Naive B cell (primary cell): ENCODE data around the gene VKORC1. TPM values are rescaled to one million over a fixed set of nuclear protein-coding genes. Genes with fewer than 3 reads are reported as not detected.

Source experiments
- ATAC-seq, 2 donors: fragments of 150-1000 bp; cut with Tn5 transposase; 2 replicates each; pipeline ENCODE4 v1.10.0; 2021; ENCODE audit warnings: low read depth in 2 of 2, mild to moderate bottlenecking in 2 of 2, moderate library complexity in 2 of 2
- DNase-seq: peaks from one replicate; pipeline ENCODE4 v3.0.0; 2022
- H3K27ac Mint-ChIP-seq, 6 donors: one replicate each; pipeline ENCODE4 v1.8.0; 2020 to 2022; ENCODE audit warnings: mild to moderate bottlenecking in 6 of 6, mixed read lengths in 6 of 6, moderate library complexity in 5 of 6, inconsistent platforms in 2 of 6
- H3K27me3 Mint-ChIP-seq, 3 donors: one replicate each; pipeline ENCODE4 v1.8.0; 2021 to 2022; ENCODE audit warnings: mixed read lengths in 3 of 3, mild to moderate bottlenecking in 1 of 3
- H3K36me3 Mint-ChIP-seq, 2 donors: one replicate each; pipeline ENCODE4 v1.8.0; 2020 to 2022; ENCODE audit warnings: mixed read lengths in 2 of 2, inconsistent platforms in 1 of 2, mild to moderate bottlenecking in 1 of 2
- H3K4me1 Mint-ChIP-seq, 3 donors: one replicate each; pipeline ENCODE4 v1.8.0; 2020 to 2022; ENCODE audit warnings: mixed read lengths in 3 of 3, inconsistent platforms in 1 of 3, mild to moderate bottlenecking in 1 of 3, moderate library complexity in 1 of 3
- H3K4me3 Mint-ChIP-seq, 8 donors: one replicate each; pipeline ENCODE4 v1.8.0; 2020 to 2022; ENCODE audit warnings: mild to moderate bottlenecking in 8 of 8, mixed read lengths in 8 of 8, moderate library complexity in 8 of 8, inconsistent platforms in 2 of 8
- H3K9me3 Mint-ChIP-seq, 7 donors: one replicate each; pipeline ENCODE4 v1.8.0; 2020 to 2022; ENCODE audit warnings: mixed read lengths in 7 of 7, mild to moderate bottlenecking in 5 of 7, inconsistent platforms in 2 of 7, moderate library complexity in 1 of 7
- polyA plus RNA-seq, 6 donors: library from polyadenylated mRNA; unstranded; fragments of 300-500 nt; fragmentation: Illumina TruSeq; gene quantifications; one replicate each; pipeline ENCODE4 v1.2.3, GENCODE V29; 2021; ENCODE audit warnings: low read depth in 6 of 6

The VKORC1 gene
- polyA plus RNA-seq, 6 donors from 2014 or later: 61.9 to 77.4 (median 66.6) TPM

DNA sequence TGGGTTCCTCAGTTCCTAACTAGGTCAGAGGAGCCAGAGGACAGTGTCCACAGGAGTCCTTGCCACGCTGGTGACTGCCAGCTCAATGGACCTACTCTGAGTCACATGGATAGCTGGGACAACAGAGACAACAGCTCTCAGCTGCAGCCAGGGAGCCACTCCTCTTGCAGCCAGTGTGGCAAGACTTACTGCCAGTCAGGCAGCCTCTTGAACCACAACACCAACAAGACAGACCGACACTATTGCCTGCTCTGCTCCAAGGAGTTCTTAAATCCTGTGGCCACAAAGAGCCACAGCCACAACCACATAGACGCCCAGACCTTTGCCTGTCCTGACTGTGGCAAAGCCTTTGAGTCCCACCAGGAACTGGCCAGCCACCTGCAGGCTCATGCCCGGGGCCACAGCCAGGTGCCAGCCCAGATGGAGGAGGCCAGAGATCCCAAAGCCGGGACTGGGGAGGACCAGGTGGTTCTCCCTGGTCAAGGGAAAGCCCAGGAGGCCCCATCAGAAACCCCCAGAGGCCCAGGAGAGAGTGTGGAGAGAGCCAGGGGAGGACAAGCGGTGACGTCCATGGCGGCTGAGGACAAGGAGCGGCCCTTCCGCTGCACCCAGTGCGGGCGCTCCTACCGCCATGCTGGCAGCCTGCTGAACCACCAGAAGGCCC lies 13.7 kb downstream of the VKORC1 start:
- no peaks in the 10 kb centered on the region for H3K27me3 Mint-ChIP-seq
- peak overlapping the region in 2 of 8 donors; percentile 35 to 47 for H3K4me3 Mint-ChIP-seq
- DNase-seq: no peak
- peaks cover 5 to 39% (median 28%) of the 10 kb centered on the region in 3 donors for H3K4me1 Mint-ChIP-seq
- no peaks in the 10 kb centered on the region for H3K9me3 Mint-ChIP-seq
- H3K27ac Mint-ChIP-seq: peak overlapping the region in 1 of 6 donors; percentile 63
- H3K36me3 Mint-ChIP-seq: peaks cover 0 to 10% of the 10 kb centered on the region in 2 donors
- no peak for ATAC-seq

- Mint-ChIP-seq H3K4me3 (no peak overlapping the region), H3K36me3 (peaks cover 0 to 10% of the 10 kb centered on the region in 2 donors), H3K4me1 (peaks cover 6 to 47% (median 34%) of the 10 kb centered on the region in 3 donors), H3K27me3 (no peaks in the 10 kb centered on the region), H3K9me3 (no peaks in the 10 kb centered on the region), H3K27ac (peak overlapping the region in 4 of 6 donors; percentile 32 to 63 (median 58))
- ATAC-seq (no peak), DNase-seq (no peak)
Observed at GRCh38 chr16:31080035-31080629, 14.5 kb downstream of the VKORC1 start.

GRCh38 chr16:31079342-31079944 lies 15.2 kb downstream of the VKORC1 start:
- no peaks in the 10 kb centered on the region for H3K27me3 Mint-ChIP-seq
- no peak for ATAC-seq
- H3K36me3 Mint-ChIP-seq: peaks cover 0 to 10% of the 10 kb centered on the region in 2 donors
- H3K4me1 Mint-ChIP-seq: peaks cover 13 to 54% (median 41%) of the 10 kb centered on the region in 3 donors
- H3K4me3 Mint-ChIP-seq: no peak overlapping the region
- no peaks in the 10 kb centered on the region for H3K9me3 Mint-ChIP-seq
- DNase-seq: no peak
- peak overlapping the region in 1 of 6 donors; percentile 32 for H3K27ac Mint-ChIP-seq

DNA sequence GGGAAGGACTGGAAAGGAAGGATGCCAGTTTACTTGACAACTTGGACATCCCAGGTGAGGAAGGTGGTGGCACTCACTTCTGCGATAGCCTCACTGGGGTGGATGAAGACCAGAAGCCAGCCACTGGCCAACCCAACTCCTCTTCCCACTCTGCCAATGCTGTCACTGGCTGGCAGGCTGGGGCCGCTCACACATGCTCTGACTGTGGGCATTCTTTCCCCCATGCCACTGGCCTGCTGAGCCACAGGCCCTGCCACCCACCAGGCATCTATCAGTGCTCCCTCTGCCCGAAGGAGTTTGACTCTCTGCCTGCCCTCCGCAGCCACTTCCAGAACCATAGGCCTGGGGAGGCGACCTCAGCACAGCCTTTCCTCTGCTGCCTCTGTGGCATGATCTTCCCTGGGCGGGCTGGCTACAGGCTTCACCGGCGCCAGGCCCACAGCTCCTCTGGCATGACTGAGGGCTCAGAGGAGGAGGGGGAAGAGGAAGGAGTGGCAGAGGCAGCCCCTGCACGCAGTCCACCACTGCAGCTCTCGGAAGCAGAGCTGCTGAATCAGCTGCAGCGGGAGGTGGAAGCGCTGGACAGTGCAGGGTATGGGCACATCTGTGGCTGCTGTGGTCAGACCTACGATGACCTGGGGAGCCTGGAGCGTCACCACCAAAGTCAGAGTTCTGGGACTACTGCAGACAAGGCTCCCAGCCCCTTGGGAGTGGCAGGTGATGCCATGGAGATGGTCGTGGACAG lies 15.8 kb downstream of the VKORC1 start:
- H3K36me3 Mint-ChIP-seq: peaks cover 0 to 10% of the 10 kb centered on the region in 2 donors
- H3K4me1 Mint-ChIP-seq: peaks cover 14 to 56% (median 41%) of the 10 kb centered on the region in 3 donors
- H3K9me3 Mint-ChIP-seq: no peaks in the 10 kb centered on the region
- peak overlapping the region in 1 of 6 donors; percentile 87 for H3K27ac Mint-ChIP-seq
- H3K4me3 Mint-ChIP-seq: no peak overlapping the region
- DNase-seq (no peak), ATAC-seq (no peak)
- no peaks in the 10 kb centered on the region for H3K27me3 Mint-ChIP-seq

- H3K4me3 Mint-ChIP-seq: peak overlapping the region in 1 of 8 donors; percentile 27
- H3K27ac Mint-ChIP-seq: peak overlapping the region in 2 of 6 donors; percentile 47 to 87
- peaks cover 0 to 10% of the 10 kb centered on the region in 2 donors for H3K36me3 Mint-ChIP-seq
- DNase-seq: no peak
- no peak for ATAC-seq
- H3K9me3 Mint-ChIP-seq: no peaks in the 10 kb centered on the region
- H3K27me3 Mint-ChIP-seq: no peaks in the 10 kb centered on the region
- peaks cover 15 to 59% (median 43%) of the 10 kb centered on the region in 3 donors for H3K4me1 Mint-ChIP-seq
Observed at GRCh38 chr16:31077592-31078396, 16.8 kb downstream of the VKORC1 start.

DNA sequence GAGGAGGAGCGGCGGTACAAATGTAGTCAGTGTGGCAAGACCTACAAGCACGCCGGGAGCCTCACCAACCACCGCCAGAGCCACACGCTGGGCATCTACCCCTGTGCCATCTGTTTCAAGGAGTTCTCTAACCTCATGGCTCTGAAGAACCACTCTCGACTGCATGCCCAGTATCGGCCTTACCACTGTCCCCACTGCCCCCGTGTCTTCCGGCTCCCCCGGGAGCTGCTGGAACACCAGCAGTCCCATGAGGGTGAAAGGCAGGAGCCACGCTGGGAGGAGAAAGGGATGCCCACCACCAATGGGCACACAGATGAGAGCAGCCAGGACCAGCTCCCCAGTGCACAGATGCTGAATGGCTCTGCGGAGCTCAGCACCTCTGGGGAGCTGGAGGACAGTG lies 17.6 kb downstream of the VKORC1 start:
- no peaks in the 10 kb centered on the region for H3K27me3 Mint-ChIP-seq
- H3K4me1 Mint-ChIP-seq: peaks cover 18 to 62% (median 48%) of the 10 kb centered on the region in 3 donors
- DNase-seq: no peak
- H3K27ac Mint-ChIP-seq: peak overlapping the region in 1 of 6 donors; percentile 47
- H3K4me3 Mint-ChIP-seq: peak overlapping the region in 2 of 8 donors; percentile 3 to 27
- peaks cover 0 to 10% of the 10 kb centered on the region in 2 donors for H3K36me3 Mint-ChIP-seq
- ATAC-seq: no peak
- no peaks in the 10 kb centered on the region for H3K9me3 Mint-ChIP-seq

DNA sequence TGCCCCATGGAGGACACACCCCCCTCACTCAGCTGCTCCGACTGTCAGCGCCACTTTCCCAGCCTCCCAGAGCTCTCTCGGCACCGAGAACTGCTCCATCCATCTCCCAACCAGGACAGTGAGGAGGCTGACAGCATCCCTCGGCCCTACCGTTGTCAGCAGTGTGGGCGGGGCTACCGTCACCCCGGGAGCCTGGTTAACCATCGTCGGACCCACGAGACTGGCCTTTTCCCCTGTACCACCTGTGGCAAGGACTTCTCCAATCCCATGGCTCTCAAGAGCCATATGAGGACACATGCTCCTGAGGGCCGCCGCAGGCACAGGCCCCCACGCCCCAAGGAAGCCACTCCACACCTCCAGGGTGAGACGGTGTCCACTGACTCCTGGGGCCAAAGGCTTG lies 18.3 kb downstream of the VKORC1 start:
- ATAC-seq (no peak), DNase-seq (no peak)
- H3K36me3 Mint-ChIP-seq: peaks cover 0 to 10% of the 10 kb centered on the region in 2 donors
- H3K4me3 Mint-ChIP-seq: peak overlapping the region in 5 of 8 donors; percentile 5 to 90 (median 40)
- H3K9me3 Mint-ChIP-seq: no peaks in the 10 kb centered on the region
- peaks cover 20 to 65% (median 49%) of the 10 kb centered on the region in 3 donors for H3K4me1 Mint-ChIP-seq
- peak overlapping the region in 3 of 6 donors; percentile 47 to 78 (median 58) for H3K27ac Mint-ChIP-seq
- no peaks in the 10 kb centered on the region for H3K27me3 Mint-ChIP-seq

- peaks cover 0 to 10% of the 10 kb centered on the region in 2 donors for H3K36me3 Mint-ChIP-seq
- peak overlapping the region; percentile 96 to 99 (median 98) for H3K27ac Mint-ChIP-seq
- peak overlapping the region; percentile 90 to 99 (median 96) for H3K4me3 Mint-ChIP-seq
- no peak for ATAC-seq
- DNase-seq: no peak
- H3K9me3 Mint-ChIP-seq: no peaks in the 10 kb centered on the region
- H3K4me1 Mint-ChIP-seq: peaks cover 20 to 64% (median 45%) of the 10 kb centered on the region in 3 donors
- H3K27me3 Mint-ChIP-seq: no peaks in the 10 kb centered on the region
Observed at GRCh38 chr16:31074814-31075183, 19.8 kb downstream of the VKORC1 start.

GRCh38 chr16:31073970-31074813 lies 20.4 kb downstream of the VKORC1 start, which contains the start of the genes ZNF646 and ZNF668:
Gene ZNF646 (plus strand): TSS chr16:31074422. CDS start chr16:31076325, 1,903 bp downstream.
Gene ZNF668 (minus strand): TSS chr16:31074240. CDS start chr16:31064459, 9,781 bp downstream.
- no peaks in the 10 kb centered on the region for H3K27me3 Mint-ChIP-seq
- H3K27ac Mint-ChIP-seq: peak within 1 kb of the TSS; percentile 96 to 99 (median 98)
- peaks cover 0 to 10% of the 10 kb centered on the region in 2 donors for H3K36me3 Mint-ChIP-seq
- DNase-seq: peak; percentile 96
- peak within 1 kb of the TSS; percentile 90 to 99 (median 97) for H3K4me3 Mint-ChIP-seq
- ATAC-seq: peak; percentile 85 to 86
- H3K9me3 Mint-ChIP-seq: no peaks in the 10 kb centered on the region
- H3K4me1 Mint-ChIP-seq: peaks cover 23 to 59% (median 48%) of the 10 kb centered on the region in 3 donors

- H3K27me3 Mint-ChIP-seq: no peaks in the 10 kb centered on the region
- peak overlapping the region; percentile 96 to 99 (median 98) for H3K27ac Mint-ChIP-seq
- H3K4me3 Mint-ChIP-seq: peak overlapping the region; percentile 90 to 99 (median 97)
- H3K9me3 Mint-ChIP-seq: no peaks in the 10 kb centered on the region
- ATAC-seq (peak; percentile 51), DNase-seq (peak; percentile 78)
- peaks cover 25 to 53% (median 50%) of the 10 kb centered on the region in 3 donors for H3K4me1 Mint-ChIP-seq
- H3K36me3 Mint-ChIP-seq: peaks cover 0 to 8% of the 10 kb centered on the region in 2 donors
Observed at GRCh38 chr16:31073142-31073969, 21.2 kb downstream of the VKORC1 start.

DNA sequence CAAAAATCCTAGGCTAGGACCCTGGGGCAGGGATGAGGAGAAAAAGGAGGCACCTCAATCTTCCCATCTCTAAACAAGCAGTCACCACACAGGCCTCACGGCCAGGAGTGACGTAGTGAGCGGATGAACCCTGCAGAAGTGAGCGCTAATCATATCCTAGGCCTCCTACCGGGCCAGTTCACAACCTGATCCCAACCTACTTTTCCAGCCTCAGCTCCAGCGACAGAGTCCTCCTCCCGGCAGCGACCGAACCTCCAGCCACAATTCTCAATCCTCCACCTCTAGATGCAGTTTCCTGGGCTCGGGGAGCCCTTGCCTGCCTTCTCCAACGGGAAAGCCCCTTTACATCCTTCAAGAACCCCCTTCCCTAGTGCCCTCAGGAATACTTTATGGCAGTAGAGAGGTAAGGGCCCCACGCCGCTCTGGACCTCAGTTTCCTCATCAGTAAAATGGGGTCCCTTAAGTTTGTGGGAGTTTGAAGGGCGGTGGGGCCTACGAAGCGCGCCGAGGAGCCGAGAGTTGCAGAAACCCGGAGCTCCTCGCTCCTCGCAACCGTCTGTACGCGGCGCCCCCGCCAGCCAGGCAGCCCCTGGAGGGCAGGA lies 22.0 kb downstream of the VKORC1 start:
- DNase-seq (no peak), ATAC-seq (no peak)
- peaks cover 25 to 51% (median 43%) of the 10 kb centered on the region in 3 donors for H3K4me1 Mint-ChIP-seq
- H3K27me3 Mint-ChIP-seq: no peaks in the 10 kb centered on the region
- H3K9me3 Mint-ChIP-seq: no peaks in the 10 kb centered on the region
- H3K36me3 Mint-ChIP-seq: peaks cover 0 to under 1% of the 10 kb centered on the region in 2 donors
- peak overlapping the region; percentile 90 to 98 (median 94) for H3K4me3 Mint-ChIP-seq
- peak overlapping the region; percentile 53 to 98 (median 94) for H3K27ac Mint-ChIP-seq
